ENCODE results near the gene STYXL2.

The STYXL2 gene

DNA sequence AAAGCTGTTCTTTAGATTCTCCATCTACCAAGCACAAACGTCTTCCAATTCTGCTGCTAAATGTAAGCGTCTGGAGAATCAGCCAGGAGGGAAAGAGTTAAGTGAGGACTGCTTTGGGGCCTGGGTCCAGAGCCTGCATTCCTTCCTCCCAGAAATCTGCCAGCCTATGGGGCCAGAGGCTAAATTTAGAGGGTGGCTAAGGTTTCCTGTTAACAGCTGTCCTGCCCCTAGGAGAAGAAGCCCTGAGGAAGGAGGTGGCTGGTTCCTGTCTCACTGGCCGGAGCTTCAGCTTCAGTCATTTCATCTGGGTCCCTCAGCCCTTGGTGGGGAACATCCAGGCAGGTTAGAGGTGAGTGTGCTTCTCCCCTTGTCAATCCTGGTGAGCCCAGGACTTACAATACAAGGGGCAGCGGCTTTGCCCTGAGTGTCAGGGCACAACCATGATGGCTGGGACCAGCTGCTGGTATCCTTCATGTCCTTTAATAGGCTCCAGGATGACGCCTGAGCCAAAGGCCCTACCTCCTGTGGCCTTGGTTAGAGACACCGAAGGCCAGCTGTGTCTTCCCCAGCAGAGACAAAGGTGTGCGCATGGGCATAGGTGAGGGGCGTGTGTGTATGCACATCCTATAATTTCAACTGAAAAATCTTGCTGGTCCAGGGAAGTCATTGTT lies at the start of gene STYXL2:
TSS of gene STYXL2 (plus strand) at position 230 of the 671 bp plus-strand sequence. CDS start 775 bp downstream, outside the sequence.
- peak; percentile 42 for DNase-seq

DNA sequence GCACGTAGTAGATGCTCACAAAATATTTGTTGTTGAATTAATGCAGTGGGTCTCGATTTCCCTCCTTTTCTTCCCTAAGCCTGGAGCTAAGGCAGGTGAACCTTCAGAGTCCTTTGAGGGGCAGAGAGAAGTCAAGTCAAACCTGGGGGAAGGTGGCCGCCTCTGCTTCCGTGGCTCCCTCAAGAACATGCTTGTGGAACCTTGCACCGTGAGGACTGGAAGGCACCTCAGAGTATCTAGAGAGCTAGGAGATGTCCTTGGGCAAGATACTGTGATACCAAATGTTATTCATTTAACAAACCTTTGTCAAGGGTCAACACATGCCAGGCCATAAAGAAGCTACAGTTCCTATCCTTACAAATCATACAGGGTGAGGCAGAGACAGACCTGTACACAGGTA lies 42.0 kb upstream of the STYXL2 start:
- DNase-seq, result no peak

DNA sequence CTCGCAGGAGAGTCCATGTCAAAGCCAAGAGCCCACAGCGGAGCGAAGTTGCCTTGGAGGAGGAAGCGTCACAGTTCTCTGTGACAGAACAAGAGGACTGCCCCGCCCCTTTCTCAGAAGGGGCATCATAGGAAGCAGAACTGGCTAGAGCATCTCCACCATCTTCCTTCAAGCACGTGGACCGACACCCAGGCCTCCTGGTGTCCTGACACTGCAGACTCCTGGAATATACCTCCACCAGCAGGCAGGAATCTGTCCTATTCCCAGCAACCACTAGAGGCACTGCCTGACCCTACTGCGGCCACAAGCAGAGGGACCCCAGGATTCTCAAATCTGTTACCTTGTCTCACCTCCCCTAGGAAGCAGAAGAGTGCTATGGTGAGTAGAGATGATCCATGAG lies 41.5 kb upstream of the STYXL2 start:
- DNase-seq, result peak; percentile 50

DNA sequence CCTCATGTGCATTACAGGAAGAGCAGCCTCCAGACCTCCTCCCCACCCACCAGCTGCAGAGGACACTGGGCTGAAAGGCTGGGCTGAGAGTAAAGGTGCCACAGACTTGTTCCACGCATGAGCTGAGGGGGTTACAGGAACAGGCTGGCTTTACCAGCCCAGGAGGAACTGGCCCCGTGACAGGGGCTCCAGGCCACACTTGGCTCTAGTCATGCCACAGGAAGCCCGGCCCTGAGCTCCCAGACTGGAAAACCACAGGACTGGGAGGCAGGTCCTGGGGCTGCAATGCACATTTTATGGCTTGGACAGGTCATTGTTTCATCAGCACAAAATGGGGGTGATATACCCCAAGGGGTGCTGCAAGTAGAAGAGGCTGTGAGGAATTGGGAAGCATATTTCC lies 39.3 kb upstream of the STYXL2 start:
- DNase-seq, result no peak

DNA sequence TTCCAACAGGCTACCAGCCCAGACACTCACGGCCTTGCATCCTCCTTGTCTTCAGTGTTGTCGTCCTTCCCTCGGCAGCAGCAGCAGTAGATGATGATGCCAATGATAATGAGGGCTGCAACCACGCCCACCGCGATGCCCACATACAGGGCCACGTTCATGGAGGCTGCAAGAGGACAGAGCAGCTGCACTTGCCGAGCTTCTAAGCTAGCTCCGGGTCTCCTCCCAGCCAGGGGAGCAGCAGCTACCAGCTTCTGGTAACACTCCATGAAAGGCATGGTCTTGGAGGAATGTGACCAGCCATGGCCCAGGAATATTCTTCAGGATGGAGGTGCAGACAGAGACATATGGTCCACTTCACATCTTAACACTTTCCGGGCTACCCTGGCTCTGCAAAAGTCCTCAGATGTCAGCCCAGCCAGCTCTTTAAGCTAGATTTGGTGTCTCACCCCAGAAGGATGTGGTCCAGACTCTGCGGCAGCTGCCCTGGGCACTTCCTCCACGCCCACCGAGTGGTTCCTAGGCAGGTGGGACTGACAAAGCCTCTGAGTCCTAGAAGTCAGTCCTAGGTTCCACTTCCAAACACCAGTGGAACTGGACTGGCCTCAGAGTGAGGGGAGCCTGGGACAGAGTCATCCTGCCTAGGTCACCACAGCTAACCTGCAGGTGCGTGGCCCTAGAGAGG lies 38.8 kb upstream of the STYXL2 start:
- no peak for DNase-seq

DNA sequence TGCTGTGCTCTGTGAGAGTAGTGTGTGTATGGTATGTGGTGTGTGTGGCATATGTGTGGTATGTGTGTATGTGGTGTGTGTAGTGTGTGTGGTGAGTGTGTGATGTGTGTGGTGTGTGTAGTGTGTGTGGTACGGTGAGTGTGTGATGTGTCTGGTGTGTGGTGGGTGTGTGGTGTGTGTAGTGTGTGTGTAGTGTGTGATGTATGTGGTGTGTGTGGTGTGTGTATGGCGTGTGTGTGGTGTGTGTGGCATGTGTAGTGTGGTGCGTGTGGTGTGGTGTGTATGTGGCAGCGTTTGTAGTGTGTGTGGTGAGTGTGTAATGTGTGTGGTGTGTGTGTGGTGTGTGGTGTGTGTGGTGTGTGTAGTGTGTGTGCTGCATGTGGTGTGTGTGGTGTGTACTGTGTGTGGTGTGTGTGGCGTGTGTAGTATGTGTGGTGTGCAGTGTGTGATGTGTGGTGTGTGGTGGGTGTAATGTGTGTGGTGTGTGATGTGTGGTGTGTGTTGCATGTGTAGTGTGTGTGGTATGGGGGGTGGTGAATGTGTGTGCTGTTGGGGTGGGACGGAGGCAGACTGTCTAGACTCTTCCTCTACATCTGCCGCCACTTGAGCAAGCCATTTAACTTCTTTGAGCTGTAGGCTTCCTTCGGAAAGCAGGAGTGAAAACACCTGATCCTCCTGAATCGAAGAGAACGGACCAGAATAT lies 37.2 kb upstream of the STYXL2 start:
- peak; percentile 77 for DNase-seq

DNA sequence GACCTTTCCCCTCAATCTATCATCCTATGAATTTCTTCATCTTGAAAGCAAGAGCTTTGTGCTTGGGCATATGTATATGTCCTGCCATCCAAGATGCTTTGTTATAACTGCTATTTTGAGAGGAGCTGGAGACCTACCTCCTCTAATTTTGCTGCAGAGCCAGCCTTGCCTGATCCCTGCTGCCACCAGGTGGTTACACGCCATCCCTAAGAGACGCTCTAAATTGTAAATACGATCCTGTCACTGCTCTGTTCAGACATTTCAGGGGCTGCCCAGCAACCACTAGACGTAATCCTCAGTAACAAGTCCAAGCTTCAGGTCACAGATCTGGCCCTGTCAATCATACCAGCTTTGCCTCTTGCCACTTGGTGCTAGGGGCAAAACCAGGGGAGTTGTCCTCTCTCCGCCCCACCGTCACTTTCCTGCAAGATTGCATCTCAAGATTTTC lies 36.6 kb upstream of the STYXL2 start:
- peak; percentile 78 for DNase-seq

DNA sequence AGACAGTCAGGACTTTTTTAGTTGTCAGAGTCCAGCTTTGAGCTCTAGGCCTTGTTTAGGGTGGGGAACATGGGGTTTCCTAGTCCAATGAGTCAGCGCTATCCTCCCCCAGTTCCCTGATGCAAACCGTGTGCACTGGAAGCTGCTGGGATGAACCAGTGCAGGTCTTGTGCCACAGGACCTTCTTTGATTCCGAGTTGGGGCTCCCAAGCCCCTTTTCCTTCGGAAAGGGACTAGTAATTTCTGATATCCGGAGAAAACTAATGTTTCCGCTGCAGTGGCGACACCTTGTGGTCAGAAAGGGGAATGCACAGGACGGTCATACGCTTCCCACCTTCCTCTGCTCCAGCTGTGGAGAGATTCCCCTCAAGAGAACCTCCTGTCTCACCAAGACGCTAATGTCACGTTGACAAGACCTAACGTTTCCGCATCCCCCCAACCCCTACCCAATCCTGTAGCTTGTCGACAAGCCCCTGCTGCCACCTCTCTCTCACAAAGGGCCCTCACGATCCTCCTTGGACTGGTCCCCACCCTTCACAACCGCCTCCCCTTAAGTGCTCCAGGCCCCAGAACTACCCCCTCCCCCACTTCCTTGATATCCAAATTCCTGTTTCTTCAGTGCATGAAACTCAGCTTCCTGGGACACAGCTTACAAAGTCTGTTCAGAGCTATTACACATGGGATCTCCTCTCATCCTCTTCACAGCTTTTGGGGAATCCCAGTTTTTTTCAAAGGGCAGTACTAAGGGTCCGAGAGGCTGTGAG lies 34.6 kb upstream of the STYXL2 start:
- peak; percentile 69 for DNase-seq

DNA sequence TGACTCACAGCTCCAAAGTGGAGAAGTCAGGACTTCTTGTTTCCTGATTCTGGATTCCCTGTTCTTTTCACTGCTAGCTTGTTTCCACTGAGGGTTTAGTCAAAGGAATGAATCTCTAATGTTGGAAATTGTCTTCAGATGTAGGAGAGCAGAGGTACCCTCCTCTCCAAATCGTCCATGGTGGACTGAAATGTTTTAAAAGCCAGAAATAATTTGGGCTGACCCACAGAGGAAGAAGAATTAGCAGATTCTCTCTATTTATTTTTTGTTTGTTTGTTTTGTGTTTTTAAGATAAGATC lies 34.1 kb upstream of the STYXL2 start:
- DNase-seq, result no peak

DNA sequence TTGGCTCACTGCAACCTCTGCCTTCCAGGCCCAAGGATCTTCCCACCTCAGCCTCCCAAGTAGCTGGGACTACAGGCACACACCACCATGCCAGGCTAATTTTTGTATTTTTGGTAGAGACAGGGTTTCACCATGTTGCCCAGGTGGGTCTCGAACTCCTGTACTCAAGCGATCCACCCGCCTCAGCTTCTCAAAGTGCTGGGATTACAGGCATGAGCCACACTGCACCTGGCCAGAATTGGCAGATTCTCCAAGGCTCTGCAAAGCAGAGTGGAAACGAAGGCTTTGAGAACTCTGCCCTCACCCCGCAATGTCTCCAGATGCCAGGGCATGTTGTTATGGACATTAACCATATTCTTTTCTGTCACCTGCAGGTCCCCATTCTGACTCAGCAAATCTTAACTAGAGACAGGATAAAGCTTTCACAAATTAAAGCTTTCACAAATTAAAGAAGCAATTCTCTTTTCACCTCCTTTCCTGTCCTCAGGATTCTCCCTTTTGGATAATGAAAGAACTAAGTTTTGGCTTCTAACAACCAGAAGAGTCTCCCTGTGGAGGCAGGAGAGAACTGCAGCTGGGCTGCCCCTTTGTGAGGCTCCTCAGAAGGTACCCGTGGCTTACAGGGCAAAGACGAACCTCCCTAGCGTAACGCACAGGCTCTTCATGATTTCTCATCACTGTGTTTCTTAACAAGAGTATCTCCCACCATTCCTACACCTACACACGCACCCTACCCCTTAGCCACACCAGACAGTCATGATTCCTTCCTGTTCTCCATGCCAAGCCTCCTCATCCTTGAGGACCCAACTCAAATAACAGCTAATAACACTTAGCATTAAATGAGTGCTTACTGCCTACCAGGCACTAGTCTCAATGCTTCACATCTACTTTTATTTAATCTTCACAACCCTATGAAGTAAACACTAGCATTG lies 33.5 kb upstream of the STYXL2 start:
- peak; percentile 33 for DNase-seq

DNA sequence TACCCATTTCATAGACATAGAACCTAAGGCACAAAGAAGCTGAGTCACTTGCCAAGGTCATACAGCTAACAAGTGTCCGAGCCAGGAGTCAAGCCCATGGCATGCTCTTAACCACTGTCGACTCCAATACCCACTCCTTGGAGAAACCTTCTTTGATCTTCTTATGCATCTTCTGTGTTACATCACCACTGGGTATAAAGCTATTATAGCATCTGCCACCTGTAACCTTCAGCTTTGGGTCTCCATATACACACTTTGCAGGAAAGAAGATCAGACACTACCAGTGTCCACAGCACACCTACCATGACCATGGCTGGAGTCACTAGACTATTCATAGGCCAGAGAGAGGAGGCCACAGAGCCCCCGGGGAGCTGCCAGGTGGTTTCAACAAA lies 32.8 kb upstream of the STYXL2 start:
- DNase-seq, result no peak

DNA sequence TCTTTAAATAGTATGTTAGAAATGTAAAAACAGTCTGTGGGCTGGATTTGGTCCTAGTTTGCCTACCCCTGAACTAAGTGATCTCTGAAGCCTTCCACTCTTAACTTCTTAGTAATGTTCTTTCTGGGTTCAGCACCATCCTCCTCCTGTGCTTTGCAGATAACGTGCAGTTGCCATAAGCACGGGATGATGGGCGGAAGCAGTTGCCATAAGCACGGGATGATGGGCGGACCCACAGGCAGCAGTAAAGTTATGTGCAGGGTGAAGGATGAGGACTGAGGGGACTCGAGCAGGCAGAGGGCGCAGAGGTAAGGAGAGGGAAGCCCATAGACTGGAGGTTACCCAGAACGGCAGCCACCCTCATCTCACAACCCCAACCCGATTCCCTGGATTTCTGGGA lies 29.3 kb upstream of the STYXL2 start:
- DNase-seq, result no peak

DNA sequence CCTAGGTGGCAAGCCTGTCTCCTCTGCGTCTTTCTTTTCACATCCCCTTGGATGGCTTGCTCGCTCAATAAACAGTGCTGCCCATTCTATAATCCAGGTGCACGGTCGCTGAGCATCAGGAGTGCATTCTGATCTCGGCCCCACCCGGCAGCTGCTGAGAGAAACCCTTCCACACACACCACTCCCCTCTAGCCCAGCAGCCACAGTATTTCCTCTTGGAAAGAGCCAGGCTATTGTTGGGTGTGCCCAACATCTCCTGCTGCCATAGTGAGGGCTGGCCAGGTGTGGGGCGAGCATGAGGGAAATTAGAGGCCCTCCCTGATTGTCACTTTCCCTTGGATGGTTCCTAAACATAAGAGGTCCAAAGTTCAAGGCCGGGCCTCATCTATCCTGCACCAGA lies 28.4 kb upstream of the STYXL2 start:
- DNase-seq, result peak; percentile 63

DNA sequence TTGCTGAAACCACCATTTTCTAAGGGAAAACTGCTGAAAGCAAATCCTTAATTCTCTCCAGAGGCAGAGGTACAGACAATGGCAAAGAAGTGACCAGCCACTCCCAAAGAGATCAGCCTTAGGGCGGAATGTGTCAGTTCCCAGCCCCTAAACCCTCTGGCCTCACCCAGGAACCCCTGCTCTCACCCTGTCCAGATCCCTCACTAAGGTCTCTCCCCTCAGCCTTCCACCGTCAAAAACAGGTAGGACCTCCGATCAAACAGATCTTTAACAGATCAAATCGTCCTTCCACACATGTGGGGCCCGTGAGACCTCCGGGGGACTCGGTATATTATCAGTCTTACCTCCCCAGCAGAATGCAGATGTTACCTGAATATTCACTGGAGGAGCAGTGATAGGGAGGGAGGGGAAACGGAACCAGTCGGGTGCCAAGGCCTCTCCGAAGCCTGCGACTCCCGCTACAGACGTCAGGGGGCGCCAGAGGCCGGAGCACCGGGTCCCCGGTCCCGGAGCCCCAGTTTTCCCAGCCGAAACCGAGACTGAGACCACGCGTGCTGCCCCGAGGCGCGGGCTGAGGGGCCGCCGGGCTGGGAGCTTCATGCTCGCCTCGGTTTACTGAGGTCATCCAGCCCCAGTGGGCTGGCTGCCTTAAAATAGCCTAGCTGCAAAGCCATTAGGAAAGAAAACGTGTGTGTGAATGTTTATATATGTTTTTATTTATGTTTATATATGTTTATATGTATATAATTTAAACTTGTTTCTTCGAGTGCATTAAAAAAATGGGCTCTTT lies 27.3 kb upstream of the STYXL2 start:
- peak; percentile 87 for DNase-seq

DNA sequence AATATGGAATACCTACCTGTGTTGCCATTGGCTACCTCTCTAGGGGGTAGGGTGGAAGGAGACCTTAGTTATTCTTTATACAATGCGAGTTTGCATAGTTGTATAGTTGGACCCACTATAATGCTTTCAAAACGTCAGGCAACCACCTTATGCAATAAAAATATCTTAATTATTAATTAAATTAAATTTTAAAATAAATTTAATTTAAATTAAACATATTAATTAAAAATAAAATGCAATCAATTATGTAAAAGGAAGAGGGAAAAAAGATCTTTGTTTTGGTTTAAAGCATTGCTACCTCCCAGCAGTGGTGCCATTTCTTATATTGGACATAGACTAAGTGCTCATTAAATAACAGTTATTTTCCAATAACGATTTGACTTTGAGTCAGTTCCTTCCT lies 26.0 kb upstream of the STYXL2 start:
- DNase-seq, result no peak

DNA sequence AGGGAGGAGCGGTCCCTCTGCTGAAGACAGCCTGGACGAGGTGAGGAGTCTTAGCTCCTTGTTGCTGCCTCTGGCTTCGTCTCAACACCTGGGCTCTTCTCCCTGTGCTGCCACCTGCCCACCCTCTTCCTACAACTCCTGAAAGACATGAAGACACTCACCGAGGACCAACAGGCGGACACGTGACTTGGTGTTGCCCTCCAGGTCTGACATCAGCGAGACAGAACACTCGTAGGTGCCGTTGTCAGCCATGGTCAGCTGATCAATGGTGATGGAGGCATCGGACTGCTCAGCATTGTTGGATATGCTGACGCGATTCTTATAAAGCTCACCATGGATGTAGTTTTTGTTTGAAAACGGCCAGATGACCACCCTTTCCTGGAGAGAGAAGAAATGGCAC lies 25.1 kb upstream of the STYXL2 start:
- no peak for DNase-seq

DNA sequence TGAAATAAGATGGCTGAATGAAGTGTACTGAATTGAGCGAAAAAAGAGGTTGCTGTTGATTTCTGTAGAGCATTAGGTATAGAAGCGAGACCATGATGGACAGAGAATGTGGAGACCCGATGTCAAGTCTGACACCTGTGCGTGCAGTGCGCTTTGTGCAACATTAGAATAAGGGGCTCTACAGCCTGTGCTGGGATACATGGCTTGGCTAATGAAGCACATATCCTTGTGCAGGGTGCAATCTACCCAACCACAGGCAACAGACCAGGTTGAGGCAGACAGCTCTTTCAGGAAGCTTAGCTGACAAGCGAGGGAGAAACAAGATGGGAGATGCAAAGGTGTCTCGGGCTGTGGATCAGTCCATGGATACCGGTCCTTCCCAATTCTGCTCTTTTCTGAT lies 22.6 kb upstream of the STYXL2 start:
- no peak for DNase-seq

DNA sequence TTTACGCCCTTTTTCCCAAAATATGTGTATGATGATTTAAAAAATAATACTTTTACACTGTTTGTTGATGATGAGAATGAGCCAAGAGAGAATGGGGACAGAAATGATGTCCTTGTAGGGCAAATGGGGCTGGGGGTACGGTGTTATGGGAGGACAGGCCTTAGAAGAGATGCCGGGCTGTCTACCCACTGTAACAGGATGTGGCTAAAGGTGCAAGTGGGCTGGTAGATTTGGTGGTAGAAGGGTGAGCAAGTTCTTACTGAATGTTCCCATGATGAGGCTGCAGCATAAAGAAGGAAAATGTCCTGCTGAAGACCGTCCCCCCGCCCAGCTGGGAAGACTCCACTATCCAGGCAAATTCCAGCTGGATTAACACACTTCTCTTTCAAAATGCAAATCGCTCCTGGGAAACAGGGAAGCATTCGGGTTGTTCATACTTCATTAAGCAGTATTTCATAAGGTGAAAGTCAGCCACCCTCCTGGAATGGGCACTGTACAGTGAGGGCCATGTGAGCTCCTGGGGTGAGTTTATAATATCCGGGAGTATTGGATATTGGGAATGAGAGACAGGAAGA lies 17.7 kb upstream of the STYXL2 start:
- no peak for DNase-seq

DNA sequence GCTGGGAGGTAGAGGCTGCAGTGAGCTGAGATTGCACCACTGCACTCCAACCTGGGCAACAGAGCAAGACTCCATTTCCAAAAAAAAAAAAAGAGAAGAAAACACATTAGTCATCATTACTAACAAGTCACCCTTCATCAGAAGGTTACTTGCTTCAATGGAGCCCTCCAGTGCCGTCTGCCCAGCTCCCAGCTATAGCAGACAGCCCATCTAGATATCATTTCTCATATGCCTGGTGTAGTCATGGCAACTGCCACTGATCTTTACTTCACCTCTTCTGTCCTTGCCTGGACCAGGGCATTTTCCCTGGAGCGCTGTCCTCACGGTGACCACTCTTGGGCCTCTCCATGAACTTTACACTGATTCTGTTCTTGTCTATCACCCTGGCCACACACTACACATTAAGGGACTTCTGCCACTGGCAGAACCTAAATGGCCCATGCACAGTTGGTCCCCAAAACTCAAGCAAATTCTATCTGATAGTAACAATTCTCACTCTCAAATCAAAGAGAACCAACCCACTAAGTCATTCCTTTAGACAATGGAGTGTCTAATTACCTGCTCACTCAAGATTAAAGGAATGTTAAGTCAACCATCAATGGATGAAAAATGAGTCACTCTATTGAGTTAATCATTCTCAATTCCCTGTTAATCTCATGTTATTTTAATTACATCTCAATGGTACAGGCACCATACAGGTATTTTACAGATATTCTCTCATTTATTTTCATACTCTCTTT lies 16.6 kb upstream of the STYXL2 start:
- peak; percentile 12 for DNase-seq

DNA sequence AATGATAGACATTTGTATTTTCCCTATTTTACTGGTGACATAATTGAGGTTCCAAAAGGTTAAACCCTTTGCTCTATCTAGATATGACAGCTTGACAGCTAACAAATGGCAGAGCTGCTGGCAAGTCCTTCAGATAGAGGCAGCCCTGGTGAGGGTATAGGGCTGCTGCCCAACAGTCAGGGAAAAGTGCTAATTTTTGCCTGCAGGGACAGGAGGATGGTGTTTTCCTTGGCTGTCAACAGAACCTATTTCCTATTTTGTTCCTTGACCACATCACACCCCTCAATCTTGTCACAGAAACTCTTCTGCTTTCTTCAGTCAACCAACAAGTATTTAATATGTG lies 16.0 kb upstream of the STYXL2 start:
- DNase-seq, result no peak

Measured in NCI-H69 (cell line).